Measurements from ENCODE around the gene PTPRQ. TPM values are rescaled to one million over a fixed set of nuclear protein-coding genes. Genes with fewer than 3 reads are reported as not detected.

The PTPRQ gene
- total and polyA plus RNA-seq, 2 of the 8 experiments (the other 6 are each of a cell fraction or from before 2014, with no cell fraction given) = not detected

DNA sequence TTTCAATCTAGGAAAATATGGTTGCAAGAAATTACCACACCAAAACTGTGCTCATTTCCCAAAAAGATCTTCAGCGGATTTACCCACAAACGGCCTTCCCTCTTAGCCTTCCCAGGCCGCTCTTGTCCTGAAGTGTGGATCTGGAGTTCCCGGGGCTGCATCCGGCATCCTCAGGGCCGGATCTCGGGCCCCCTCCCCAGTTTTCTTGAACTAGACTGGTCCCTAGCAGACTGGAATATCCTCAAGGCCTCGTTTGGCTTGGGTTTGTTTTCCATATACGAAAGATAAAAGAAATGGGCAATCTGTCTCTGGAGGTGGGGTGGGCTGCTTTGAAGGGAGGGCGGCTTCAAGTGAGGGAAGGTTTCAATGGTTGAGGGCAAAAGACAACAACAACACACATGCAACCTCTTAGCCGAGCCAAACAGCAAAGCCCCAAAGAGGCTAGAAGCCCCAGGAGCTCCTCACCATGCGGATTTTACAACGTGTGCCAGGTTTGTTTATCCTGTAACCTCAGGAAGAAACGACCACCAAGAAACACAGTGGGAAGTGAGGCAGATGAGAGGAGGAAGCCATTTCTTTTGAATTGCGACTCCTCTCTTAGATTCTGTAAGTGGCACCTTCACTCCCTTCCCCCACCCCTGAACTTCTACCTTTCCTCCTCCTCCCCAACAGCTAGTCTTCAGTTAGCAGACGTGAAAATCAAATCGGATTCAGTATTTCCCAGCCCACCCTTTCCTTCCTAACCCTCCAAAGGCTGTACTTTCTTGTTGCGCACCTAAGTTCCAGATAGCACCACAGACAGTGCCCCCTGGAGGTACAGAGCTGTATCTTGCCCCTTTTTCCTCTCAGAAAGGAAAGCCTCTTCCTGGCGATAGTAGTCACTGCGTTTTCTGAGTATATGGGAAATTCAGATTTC is 266.0 kb downstream of the PTPRQ start (continued):
- TF ChIP-seq, protein P1, sequence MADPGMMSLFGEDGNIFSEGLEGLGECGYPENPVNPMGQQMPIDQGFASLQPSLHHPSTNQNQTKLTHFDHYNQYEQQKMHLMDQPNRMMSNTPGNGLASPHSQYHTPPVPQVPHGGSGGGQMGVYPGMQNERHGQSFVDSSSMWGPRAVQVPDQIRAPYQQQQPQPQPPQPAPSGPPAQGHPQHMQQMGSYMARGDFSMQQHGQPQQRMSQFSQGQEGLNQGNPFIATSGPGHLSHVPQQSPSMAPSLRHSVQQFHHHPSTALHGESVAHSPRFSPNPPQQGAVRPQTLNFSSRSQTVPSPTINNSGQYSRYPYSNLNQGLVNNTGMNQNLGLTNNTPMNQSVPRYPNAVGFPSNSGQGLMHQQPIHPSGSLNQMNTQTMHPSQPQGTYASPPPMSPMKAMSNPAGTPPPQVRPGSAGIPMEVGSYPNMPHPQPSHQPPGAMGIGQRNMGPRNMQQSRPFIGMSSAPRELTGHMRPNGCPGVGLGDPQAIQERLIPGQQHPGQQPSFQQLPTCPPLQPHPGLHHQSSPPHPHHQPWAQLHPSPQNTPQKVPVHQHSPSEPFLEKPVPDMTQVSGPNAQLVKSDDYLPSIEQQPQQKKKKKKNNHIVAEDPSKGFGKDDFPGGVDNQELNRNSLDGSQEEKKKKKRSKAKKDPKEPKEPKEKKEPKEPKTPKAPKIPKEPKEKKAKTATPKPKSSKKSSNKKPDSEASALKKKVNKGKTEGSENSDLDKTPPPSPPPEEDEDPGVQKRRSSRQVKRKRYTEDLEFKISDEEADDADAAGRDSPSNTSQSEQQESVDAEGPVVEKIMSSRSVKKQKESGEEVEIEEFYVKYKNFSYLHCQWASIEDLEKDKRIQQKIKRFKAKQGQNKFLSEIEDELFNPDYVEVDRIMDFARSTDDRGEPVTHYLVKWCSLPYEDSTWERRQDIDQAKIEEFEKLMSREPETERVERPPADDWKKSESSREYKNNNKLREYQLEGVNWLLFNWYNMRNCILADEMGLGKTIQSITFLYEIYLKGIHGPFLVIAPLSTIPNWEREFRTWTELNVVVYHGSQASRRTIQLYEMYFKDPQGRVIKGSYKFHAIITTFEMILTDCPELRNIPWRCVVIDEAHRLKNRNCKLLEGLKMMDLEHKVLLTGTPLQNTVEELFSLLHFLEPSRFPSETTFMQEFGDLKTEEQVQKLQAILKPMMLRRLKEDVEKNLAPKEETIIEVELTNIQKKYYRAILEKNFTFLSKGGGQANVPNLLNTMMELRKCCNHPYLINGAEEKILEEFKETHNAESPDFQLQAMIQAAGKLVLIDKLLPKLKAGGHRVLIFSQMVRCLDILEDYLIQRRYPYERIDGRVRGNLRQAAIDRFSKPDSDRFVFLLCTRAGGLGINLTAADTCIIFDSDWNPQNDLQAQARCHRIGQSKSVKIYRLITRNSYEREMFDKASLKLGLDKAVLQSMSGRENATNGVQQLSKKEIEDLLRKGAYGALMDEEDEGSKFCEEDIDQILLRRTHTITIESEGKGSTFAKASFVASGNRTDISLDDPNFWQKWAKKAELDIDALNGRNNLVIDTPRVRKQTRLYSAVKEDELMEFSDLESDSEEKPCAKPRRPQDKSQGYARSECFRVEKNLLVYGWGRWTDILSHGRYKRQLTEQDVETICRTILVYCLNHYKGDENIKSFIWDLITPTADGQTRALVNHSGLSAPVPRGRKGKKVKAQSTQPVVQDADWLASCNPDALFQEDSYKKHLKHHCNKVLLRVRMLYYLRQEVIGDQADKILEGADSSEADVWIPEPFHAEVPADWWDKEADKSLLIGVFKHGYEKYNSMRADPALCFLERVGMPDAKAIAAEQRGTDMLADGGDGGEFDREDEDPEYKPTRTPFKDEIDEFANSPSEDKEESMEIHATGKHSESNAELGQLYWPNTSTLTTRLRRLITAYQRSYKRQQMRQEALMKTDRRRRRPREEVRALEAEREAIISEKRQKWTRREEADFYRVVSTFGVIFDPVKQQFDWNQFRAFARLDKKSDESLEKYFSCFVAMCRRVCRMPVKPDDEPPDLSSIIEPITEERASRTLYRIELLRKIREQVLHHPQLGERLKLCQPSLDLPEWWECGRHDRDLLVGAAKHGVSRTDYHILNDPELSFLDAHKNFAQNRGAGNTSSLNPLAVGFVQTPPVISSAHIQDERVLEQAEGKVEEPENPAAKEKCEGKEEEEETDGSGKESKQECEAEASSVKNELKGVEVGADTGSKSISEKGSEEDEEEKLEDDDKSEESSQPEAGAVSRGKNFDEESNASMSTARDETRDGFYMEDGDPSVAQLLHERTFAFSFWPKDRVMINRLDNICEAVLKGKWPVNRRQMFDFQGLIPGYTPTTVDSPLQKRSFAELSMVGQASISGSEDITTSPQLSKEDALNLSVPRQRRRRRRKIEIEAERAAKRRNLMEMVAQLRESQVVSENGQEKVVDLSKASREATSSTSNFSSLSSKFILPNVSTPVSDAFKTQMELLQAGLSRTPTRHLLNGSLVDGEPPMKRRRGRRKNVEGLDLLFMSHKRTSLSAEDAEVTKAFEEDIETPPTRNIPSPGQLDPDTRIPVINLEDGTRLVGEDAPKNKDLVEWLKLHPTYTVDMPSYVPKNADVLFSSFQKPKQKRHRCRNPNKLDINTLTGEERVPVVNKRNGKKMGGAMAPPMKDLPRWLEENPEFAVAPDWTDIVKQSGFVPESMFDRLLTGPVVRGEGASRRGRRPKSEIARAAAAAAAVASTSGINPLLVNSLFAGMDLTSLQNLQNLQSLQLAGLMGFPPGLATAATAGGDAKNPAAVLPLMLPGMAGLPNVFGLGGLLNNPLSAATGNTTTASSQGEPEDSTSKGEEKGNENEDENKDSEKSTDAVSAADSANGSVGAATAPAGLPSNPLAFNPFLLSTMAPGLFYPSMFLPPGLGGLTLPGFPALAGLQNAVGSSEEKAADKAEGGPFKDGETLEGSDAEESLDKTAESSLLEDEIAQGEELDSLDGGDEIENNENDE (IDR thresholded peaks at IDR 0.05; ENCODE audit: insufficient replicate concordance, low read length) = peak; percentile 26
- peak; percentile 60 to 73 for TF ChIP-seq RAD21 (IDR thresholded peaks at IDR 0.05 in 1 of 2, conservative IDR thresholded peaks at IDR 0.05 in 1 of 2; ENCODE audit: low read depth in 2 of 2, low read length in 2 of 2)
- TF ChIP-seq ASH2L (IDR thresholded peaks at IDR 0.05; ENCODE audit: low read length) = peak; percentile 75
- no peak for TF ChIP-seq HDAC2 (IDR thresholded peaks at IDR 0.05; ENCODE audit: borderline replicate concordance in 1 of 2, low read depth in 2 of 2, low read length in 2 of 2)
- TF ChIP-seq SP4 (IDR thresholded peaks at IDR 0.05; ENCODE audit: low read length) = 0 out of 2 replicates have a peak, but pooled peaks have one; percentile 29

All from H1 (cell line).